ENCODE measurements around the gene MEX3D.
A peak's percentile ranks its signal among the peaks of the same experiment; 100 is the strongest.

The MEX3D gene

DNA sequence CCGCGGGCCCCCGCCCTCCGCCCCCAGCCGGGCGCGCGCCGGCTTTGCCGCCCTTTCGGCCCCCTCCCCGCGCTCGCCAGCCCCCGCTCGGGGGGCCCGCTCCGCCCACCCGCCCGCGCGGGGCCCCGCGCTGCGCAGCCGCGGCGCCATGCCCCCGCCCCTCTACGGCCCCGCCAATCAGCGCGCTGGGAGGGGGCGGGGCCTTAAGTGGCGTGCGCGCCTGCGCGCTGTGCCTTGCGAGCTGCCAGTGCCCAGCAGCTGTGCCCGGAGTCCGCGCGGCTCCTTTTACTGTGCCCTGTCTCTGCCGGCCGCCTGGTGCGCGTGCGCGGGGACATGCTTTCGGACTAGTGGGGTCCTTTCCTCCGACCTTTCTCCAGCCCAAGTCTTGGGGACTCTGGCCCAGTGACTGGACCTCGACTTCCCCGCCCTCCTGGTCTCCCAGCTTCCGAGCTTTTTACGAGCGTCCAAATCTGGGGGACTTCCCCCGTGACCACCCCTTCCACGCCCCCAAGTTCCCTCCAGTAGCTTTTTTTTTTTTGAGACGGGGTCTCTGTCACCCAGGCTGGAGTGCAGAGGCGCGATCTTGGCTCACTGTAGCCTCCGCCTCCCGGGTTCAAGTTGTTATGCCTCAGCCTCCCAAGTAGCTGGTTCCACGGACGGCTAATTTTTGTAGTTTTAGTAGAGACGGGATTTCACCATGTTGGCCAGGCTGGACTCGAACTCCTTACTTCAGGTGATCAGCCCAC lies 24.8 kb upstream of the MEX3D start, which contains the start of gene MBD3:
Gene MBD3, minus strand, starts transcription at position 111 of the 746 bp plus-strand sequence. CDS start 234 bp downstream, outside the sequence.
- DNase-seq: peak; percentile 91

- peak; percentile 91 for DNase-seq
Observed at GRCh38 chr19:1592024-1592754, 24.1 kb upstream of the MEX3D start.

DNA sequence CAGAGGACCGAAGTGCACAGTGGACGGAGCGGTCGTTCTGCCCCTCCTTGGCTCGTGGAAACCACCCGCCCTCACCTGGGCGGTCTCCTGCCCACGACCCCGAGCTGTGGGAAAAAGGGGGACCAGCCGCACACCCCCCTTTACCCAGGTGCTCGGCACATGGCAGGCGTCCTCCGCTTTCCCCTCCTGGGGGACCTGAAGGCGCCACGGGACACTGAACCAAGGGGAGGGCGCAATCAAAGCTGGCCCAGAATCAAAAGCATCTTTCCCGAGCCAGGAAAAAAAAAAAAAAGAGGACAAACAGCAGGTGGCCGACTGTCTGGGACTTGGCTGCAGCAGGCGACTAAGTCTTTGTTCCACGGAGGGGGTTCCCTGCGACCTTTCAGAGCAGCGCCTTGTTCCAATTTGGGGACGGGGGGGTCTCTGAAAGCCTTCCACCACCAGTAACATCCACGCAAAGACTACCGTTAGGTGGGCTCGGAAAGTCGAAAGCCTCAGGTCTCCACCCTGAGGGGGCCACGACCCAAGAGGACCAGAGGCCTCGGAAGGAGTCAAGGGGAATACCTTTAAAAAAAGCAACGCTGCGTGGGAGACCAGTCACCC lies 23.4 kb upstream of the MEX3D start:
- DNase-seq: peak; percentile 7

GRCh38 chr19:1590641-1591397 lies 22.7 kb upstream of the MEX3D start:
- DNase-seq: peak; percentile 21

DNA sequence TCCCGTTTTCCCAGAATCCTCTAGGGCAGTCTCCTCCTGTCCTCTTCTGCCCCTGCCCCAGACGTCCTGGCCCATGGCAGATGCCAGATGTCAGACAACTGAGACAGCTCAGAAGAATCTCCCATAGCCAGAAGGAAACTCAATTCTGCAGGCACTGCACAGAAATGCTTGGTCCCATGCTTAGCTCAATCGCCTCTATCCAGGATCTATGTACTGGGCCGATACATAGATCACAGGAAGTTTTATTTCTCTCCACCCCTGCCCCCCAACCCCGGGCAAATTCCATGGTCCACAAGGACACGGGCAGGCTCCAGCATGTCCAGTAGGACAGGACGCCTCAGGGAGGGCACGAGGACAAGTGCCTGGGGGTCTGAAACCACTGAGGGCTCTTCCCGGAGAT lies 19.7 kb upstream of the MEX3D start:
- DNase-seq: no peak

GRCh38 chr19:1585243-1585580 lies 17.1 kb upstream of the MEX3D start:
- no peak for DNase-seq

GRCh38 chr19:1584500-1585242 lies 16.5 kb upstream of the MEX3D start:
- no peak for DNase-seq

DNA sequence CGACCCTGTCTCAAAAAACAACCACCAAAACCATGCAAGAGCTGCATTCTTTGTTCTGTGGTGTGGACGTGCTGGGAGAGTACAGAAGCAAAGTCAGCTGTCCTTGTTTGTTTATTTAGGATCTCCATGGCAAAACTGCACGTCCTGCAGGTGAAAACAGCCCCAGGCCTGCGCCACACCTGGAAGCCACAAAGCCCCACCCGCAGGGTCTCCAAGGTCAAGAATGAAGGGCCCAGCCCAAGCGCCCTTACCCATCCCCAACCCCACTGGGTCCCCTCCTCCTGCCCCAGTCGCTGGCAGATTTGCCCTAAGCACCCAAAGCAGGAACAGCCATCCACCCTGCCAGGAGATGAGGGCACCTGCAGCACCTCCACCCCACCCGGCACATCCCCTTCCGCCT lies 14.1 kb upstream of the MEX3D start:
- no peak for DNase-seq

- DNase-seq: no peak
Observed at GRCh38 chr19:1580957-1581356, 12.8 kb upstream of the MEX3D start.

DNA sequence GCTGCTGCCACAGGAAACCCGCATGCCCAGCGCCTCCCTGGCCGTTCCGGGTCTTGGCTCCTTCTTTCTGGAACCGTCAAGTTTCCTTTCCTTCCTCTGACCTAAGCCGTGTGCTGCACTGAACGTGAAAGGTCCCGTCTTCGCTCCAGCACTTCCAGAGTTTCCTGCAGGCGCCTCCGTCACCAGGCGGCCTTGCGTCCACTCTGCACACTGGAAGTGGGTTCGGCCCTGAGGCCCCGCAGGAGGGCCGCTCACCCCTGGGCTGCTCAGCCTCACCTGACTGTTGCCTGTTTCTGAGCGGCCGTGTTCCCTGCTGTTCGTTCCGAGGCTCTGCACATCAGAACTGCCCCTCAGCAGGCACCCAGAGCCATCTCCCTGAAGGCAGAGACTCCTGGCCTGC lies 12.3 kb upstream of the MEX3D start:
- no peak for DNase-seq

DNA sequence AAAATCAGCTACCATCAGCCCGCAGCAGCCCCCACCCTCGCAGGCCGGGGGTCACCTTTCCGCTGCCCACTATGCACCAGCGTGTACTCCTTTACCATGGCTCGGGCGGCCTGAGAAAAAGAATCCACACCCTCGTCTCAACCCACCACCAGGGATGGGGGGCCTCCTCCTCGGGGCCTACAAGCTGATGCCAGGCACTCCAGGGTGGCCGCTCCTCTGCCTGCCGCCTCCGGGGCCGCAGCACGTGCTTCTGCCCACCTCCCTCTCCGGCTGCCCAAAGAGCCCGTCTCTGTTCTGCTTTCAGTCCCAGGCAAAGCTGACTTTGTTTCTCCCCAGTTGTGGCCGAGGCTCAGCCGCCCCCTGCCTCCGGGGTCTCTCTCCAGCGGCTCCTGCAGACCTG lies 11.1 kb upstream of the MEX3D start:
- no peak for DNase-seq

- no peak for DNase-seq
Observed at GRCh38 chr19:1577929-1578618, 9.9 kb upstream of the MEX3D start.

DNA sequence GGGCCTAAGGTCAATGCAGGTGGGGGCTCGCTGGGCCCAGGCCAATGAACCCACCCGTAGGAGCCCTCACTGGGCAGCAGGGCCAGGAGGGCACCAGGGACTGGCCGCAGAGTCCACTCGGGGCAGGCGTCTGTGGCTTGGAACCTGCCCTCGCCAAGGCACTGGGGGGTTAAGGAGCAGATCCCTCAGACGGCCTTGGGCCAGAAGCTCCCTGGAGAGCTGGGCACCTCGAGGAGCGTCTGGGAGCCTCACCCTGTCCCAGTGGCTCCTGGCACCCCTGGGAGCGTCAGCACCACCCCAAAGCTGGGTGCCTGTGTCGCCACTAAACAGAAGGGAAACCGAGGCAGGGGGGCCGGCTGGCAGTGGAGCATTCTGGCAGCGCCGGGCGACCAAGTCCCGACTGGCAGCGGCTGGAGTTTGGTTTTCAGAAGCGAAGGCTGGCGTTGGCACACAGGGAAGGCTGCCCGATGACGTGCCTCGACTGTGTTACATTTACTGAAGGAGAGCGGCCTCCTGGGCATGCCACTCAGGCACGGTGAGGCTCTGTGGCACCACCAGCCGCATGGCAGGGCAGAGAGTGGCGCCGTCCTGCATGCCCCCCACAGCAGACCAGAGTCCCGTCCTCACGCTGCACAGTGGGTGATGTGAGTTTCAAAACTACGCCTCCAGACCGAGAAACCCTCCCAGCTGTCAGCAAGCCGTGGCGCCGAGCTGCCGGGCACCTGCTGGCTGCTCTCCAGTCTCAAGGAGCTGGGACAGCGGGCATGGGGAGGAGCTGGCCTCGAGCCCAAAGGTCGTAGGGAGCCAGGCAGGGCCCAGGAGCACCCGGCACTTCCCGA lies 9.2 kb upstream of the MEX3D start:
- DNase-seq: no peak

- DNase-seq: no peak
Observed at GRCh38 chr19:1576242-1577089, 8.3 kb upstream of the MEX3D start.

GRCh38 chr19:1575323-1576241 lies 7.5 kb upstream of the MEX3D start:
- no peak for DNase-seq

GRCh38 chr19:1574354-1575136 lies 6.4 kb upstream of the MEX3D start:
- DNase-seq: no peak

DNA sequence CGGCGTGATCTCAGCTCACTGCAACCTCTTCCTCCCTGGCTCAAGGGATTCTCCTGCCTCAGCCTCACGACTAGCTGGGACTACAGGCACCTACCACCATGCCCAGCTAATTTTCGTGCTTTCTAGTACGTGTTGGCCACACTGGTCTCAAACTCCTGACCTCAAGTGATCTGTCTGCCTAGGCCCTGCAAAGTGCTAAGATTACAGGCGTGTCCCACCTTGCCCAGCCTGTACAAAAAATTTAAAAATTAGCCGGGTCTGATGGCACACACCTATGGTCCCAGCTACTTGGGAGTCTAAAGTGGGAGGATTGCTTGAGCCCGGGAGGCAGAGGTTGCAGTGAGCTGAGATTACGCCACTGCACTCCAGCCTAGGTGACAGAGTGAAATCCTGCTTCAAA lies 4.7 kb upstream of the MEX3D start:
- no peak for DNase-seq

GRCh38 chr19:1571358-1571757 lies 3.2 kb upstream of the MEX3D start:
- no peak for DNase-seq

Measured in fibroblast of skin of right quadriceps (primary cell).